ENCODE data around the gene VAV3. TPM values are rescaled to one million over a fixed set of nuclear protein-coding genes. Genes with fewer than 3 reads are reported as not detected.
A peak's percentile ranks its signal among the peaks of the same experiment; 100 is the strongest.

Gene VAV3
- total RNA-seq, 1 donor from 2014 or later = 11.3 TPM

DNA sequence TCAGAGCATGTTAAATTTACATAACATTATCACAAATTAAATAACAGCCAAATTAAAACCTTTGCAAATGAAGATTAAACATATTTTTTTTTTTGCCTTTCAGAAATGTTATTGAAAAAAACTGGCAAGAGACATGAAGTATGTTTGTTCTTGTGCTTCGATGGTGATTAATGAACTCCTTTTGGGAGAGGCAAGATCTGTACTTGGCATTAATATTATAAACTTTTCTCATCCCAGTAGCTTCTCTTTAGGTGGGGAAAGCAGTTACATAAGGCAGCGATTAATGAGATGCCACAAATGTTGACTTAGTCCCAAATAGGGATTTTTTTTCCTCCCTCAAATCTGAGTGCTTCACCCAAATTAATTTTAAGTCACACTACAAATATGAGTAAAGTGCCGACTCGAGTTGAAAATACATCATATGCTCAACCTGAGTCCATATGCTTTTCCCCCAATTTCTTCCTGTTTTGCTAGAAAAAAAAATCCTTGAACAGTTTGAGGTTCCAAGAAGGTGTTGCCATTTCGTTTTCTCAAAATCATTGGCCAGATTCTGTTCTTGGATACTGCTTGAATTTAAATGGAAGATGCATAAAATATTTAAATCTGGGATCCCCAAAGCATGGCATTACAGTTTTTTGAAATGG, 294.5 kb downstream of the VAV3 start:
- ATAC-seq = no peak

DNA sequence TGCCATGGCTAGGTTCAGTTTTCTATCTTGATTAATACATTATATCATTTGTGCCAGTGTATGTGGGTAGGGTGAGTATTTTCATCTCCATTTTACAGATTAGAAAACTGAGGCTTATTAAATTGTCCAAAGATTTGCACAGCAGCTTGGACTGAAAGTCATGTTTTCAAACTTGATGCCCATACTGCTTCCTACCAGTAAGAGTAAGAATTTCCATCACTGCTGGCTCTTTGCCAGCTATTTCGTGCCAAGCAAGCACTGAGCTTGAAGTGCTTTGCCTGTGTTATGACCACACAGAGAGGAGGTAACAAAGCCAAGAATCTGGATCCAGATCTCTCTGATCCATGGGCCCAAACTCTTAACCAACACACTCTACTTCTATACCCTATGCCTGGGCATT, 295.0 kb downstream of the VAV3 start:
- Histone ChIP-seq H3K27ac (no peak overlapping the region), H3K36me3 (no peaks in the 10 kb centered on the region), H3K4me3 (no peak overlapping the region), H3K27me3 (ENCODE audit: low read depth) (no peaks in the 10 kb centered on the region), H3K4me1 (peaks cover 11% of the 10 kb centered on the region), H3K9me3 (no peaks in the 10 kb centered on the region)
- TF ChIP-seq, protein P1, sequence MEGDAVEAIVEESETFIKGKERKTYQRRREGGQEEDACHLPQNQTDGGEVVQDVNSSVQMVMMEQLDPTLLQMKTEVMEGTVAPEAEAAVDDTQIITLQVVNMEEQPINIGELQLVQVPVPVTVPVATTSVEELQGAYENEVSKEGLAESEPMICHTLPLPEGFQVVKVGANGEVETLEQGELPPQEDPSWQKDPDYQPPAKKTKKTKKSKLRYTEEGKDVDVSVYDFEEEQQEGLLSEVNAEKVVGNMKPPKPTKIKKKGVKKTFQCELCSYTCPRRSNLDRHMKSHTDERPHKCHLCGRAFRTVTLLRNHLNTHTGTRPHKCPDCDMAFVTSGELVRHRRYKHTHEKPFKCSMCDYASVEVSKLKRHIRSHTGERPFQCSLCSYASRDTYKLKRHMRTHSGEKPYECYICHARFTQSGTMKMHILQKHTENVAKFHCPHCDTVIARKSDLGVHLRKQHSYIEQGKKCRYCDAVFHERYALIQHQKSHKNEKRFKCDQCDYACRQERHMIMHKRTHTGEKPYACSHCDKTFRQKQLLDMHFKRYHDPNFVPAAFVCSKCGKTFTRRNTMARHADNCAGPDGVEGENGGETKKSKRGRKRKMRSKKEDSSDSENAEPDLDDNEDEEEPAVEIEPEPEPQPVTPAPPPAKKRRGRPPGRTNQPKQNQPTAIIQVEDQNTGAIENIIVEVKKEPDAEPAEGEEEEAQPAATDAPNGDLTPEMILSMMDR (IDR thresholded peaks at IDR 0.05) = no peak
- peak; percentile 55 to 58 for ATAC-seq
- intact Hi-C loops (cut with DNase I) = no loop called here
- DNase-seq = peak; percentile 41

More for the DNA sequence above, 294.5 kb downstream of the VAV3 start:
- H3K27ac ChIP-seq = no peak overlapping the region
- no peak overlapping the region for H3K4me3 ChIP-seq
- no peaks in the 10 kb centered on the region for H3K9me3 ChIP-seq
- DNase-seq = no peak
- H3K36me3 ChIP-seq = no peaks in the 10 kb centered on the region
- TF ChIP-seq, protein P1 (IDR thresholded peaks at IDR 0.05) = no peak
- intact Hi-C loops (cut with DNase I) = no loop called here
- no peaks in the 10 kb centered on the region for H3K27me3 ChIP-seq (ENCODE audit: low read depth)
- peaks cover 11% of the 10 kb centered on the region for H3K4me1 ChIP-seq

DNA sequence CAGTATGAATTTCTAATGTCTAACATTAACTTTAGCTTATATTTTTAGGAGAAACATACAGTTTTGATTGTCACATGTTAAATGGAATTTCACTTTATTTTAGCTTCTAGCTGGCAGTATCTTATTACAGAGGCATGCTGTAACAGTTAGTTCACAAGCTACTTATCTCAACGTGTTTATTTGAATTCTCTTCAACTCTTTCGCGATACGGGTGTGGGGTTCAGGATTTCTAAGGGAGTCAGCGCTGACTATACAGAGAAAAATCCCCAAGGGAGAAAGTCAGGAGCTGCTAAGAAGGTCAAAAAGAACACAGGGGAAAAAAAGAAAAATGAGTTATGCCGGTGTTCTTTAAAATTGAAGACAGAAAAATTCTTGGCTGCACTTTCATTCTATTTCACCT, 296.2 kb downstream of the VAV3 start:
- Histone ChIP-seq H3K4me1 (peaks cover 11% of the 10 kb centered on the region), H3K36me3 (no peaks in the 10 kb centered on the region), H3K4me3 (no peak overlapping the region), H3K9me3 (no peaks in the 10 kb centered on the region), H3K27ac (no peak overlapping the region), H3K27me3 (ENCODE audit: low read depth) (no peaks in the 10 kb centered on the region)
- DNase-seq (no peak), ATAC-seq (no peak)
- intact Hi-C loops (cut with DNase I) = no loop called here
- TF ChIP-seq, protein P1 (IDR thresholded peaks at IDR 0.05) = no peak

DNA sequence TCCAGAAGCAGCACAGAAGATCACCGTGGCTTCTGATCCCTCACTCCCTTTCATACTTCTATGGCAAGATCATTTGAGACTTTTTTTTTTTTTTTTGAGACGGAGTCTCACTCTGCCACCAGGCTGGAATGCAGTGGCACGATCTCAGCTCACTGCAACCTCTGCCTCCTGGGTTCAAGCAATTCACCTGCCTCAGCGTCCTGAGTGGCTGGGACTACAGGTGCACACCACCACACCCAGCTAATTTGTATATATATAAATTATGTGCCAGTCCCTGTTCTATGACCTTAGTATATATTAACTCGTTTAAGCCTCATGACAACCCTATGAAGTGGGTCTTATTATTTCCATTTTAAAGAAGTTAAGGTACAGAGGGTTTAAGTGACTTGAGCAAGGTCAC, 298.5 kb downstream of the VAV3 start:
- Histone ChIP-seq H3K4me1 (peaks cover 11% of the 10 kb centered on the region), H3K9me3 (no peaks in the 10 kb centered on the region), H3K27ac (no peak overlapping the region), H3K36me3 (no peaks in the 10 kb centered on the region), H3K27me3 (ENCODE audit: low read depth) (no peaks in the 10 kb centered on the region), H3K4me3 (no peak overlapping the region)
- intact Hi-C loops (cut with DNase I) = no loop called here
- no peak for ATAC-seq
- DNase-seq = no peak
- TF ChIP-seq, protein P1 (IDR thresholded peaks at IDR 0.05) = no peak

DNA sequence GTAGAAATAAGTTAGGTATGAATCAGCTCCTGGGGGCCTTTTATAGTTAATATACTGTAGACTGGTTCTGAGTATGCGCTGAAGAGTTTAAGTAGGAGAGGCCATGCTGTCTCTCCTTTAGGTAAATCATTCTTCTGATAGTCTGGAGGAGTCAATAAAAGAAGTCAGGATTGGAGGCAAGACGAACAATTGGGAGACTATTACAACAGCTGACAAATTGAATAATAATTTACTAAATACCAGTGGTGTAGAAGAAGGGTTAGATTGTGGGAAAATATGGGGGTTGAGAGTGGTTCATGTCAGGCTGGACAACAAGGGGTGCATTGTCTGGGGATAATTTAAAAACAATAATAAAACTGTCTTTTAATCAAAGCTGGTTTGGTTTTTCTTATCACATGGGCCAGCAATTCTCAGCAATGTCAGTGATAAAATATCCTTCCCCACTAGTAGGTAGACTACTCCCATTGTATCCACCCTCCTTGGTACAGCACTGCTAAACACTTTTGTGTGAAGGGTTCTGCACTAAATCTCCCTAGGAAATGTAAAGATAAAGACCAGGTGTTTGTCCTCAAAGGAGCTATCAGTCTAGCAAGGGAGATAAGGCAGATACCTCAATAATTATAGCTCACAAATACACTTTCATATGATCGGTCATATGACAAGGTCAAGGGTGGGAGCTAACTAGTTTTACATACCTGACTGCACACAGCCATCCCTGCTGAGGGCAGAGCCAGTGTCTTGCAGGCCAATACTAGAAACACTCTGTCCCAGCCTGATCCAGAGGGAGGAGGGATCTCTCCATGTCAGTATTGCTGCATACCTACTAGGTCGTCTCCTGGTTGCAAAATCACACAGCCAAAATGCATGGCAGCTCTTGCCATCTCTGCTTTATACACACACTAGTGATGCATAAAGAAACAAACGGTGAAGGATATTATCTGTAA, 299.7 kb downstream of the VAV3 start:
- Histone ChIP-seq H3K4me1 (peaks cover 7% of the 10 kb centered on the region), H3K27me3 (ENCODE audit: low read depth) (no peaks in the 10 kb centered on the region), H3K27ac (no peak overlapping the region), H3K36me3 (no peaks in the 10 kb centered on the region), H3K9me3 (no peaks in the 10 kb centered on the region), H3K4me3 (no peak overlapping the region)
- ATAC-seq = no peak
- no peak for DNase-seq
- intact Hi-C loops (cut with DNase I) = no loop called here
- TF ChIP-seq, protein P1 (IDR thresholded peaks at IDR 0.05) = no peak
